ENCODE data around the gene CFAP57. TPM values are rescaled to one million over a fixed set of nuclear protein-coding genes. Genes with fewer than 3 reads are reported as not detected.

Gene CFAP57
- total RNA-seq, 1 donor from 2014 or later, result 0.86 TPM

DNA sequence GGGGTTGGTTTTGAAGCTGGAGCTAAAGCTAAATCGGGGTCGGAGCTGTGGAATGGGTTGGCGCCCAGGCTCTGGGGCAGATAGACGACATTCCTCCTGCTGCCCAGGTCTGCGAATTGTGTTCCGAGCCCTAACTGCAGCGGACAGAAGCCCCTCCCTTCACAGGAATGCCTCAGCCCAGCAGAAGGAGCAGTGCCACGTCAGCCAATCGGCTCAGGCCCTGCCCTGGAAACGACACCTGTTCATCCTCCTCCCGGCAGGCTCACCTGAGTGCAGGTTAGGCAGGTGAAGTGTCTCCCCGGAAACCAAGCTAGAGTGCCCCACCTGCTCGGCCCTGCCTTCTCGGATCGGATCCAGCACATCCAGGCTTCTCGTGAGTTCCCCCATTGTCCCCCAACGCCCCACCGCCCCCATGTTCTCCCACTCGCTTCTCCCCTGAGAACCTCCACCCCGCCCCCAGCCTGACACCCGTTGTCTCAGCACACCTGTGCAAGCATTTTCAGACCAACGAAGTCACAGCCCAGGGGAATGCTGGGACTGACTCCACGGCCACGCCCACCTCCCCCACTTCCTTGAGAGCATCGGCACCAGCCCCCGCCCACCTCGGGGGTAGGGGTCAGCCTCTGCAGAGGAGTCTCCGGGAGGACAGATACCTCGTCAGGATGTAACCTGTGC is 98.4 kb downstream of the CFAP57 start:
- Mint-ChIP-seq H3K27ac (ENCODE audit: unreplicated experiment) (no peak overlapping the region), H3K4me1 (peaks cover 11% of the 10 kb centered on the region), H3K27me3 (ENCODE audit: low read depth) (peaks cover 20% of the 10 kb centered on the region), H3K4me3 (peak overlapping the region; percentile 31), H3K9me3 (peaks cover 5% of the 10 kb centered on the region), H3K36me3 (ENCODE audit: low read depth) (no peaks in the 10 kb centered on the region)
- TF ChIP-seq, protein P1, sequence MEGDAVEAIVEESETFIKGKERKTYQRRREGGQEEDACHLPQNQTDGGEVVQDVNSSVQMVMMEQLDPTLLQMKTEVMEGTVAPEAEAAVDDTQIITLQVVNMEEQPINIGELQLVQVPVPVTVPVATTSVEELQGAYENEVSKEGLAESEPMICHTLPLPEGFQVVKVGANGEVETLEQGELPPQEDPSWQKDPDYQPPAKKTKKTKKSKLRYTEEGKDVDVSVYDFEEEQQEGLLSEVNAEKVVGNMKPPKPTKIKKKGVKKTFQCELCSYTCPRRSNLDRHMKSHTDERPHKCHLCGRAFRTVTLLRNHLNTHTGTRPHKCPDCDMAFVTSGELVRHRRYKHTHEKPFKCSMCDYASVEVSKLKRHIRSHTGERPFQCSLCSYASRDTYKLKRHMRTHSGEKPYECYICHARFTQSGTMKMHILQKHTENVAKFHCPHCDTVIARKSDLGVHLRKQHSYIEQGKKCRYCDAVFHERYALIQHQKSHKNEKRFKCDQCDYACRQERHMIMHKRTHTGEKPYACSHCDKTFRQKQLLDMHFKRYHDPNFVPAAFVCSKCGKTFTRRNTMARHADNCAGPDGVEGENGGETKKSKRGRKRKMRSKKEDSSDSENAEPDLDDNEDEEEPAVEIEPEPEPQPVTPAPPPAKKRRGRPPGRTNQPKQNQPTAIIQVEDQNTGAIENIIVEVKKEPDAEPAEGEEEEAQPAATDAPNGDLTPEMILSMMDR (conservative IDR thresholded peaks at IDR 0.05), result no peak
- DNase-seq (ENCODE audit: low read depth, low spot score), result no peak

DNA sequence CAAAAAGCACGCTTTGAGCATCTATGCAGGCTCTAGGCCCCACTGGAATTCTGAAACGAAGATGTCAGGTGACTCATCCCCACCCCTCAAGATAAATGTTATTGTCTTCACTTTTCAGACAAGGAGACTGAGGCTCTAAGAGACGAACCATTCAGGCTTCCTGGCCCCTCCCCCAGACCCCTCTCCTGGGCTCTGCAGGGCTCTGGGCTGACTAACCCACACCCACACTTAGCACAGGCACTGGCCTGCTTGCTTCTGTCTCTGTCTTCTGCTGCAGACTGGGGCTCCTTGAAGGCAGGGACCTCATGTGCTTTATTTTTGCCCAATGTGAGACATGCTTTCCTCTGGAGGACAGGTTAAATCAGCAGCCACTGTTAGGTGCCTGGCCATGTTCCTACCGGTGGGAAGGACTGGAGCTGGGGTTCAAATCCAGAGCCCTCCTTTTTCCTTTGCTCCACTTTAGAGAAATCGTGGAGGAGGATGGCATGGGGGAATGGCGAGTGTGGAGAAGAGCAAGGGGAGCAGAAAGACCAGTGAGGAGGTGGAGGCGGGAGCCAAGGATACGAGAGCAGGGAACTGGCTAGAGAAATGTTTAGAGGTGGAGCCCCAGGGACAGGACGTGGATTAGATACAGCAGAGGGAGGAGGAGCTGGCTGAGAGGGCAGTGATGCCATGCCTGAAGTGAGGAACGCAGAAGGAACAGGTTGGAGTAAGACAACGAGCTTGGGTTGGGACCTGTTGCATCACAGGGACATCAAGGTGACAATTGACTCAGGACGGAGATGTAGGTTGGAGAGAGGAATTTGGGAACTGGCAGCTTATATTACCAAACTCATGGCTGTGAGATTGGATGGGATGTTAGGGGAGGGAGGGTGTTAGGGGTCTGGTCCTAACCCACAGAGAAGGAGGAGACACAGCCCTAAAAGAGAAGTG is 99.3 kb downstream of the CFAP57 start:
- TF ChIP-seq, protein P1 (conservative IDR thresholded peaks at IDR 0.05), result no peak
- peaks cover 11% of the 10 kb centered on the region for H3K4me1 Mint-ChIP-seq
- DNase-seq (ENCODE audit: low read depth, low spot score), result no peak
- H3K27ac Mint-ChIP-seq (ENCODE audit: unreplicated experiment), result no peak overlapping the region
- no peaks in the 10 kb centered on the region for H3K9me3 Mint-ChIP-seq
- no peaks in the 10 kb centered on the region for H3K36me3 Mint-ChIP-seq (ENCODE audit: low read depth)
- H3K4me3 Mint-ChIP-seq, result no peak overlapping the region
- peaks cover 20% of the 10 kb centered on the region for H3K27me3 Mint-ChIP-seq (ENCODE audit: low read depth)

DNA sequence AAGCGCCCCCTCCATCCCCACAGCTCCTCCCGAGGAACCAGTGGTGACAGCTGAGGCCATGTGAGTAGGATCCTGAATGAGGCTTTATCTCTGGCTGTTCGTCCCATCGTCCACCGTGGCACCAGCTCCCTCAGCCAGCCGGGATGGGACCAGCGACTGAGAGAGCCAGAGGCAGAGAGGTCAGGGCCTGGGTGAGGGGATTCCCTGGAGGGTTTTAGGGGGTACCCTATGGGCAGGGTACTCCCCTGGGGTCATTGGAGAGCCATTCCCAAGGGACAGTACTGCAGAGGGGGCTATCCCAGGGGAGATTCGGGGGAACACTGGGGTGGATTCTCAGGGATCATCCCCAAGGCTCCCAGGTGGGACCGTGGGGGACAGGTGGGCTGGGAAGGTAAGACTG is 100.0 kb downstream of the CFAP57 start:
- no peak for DNase-seq (ENCODE audit: low read depth, low spot score)
- no peaks in the 10 kb centered on the region for H3K36me3 Mint-ChIP-seq (ENCODE audit: low read depth)
- no peak overlapping the region for H3K27ac Mint-ChIP-seq (ENCODE audit: unreplicated experiment)
- TF ChIP-seq, protein P1 (conservative IDR thresholded peaks at IDR 0.05), result no peak
- peaks cover 11% of the 10 kb centered on the region for H3K4me1 Mint-ChIP-seq
- peaks cover 18% of the 10 kb centered on the region for H3K27me3 Mint-ChIP-seq (ENCODE audit: low read depth)
- no peak overlapping the region for H3K4me3 Mint-ChIP-seq
- no peaks in the 10 kb centered on the region for H3K9me3 Mint-ChIP-seq

DNA sequence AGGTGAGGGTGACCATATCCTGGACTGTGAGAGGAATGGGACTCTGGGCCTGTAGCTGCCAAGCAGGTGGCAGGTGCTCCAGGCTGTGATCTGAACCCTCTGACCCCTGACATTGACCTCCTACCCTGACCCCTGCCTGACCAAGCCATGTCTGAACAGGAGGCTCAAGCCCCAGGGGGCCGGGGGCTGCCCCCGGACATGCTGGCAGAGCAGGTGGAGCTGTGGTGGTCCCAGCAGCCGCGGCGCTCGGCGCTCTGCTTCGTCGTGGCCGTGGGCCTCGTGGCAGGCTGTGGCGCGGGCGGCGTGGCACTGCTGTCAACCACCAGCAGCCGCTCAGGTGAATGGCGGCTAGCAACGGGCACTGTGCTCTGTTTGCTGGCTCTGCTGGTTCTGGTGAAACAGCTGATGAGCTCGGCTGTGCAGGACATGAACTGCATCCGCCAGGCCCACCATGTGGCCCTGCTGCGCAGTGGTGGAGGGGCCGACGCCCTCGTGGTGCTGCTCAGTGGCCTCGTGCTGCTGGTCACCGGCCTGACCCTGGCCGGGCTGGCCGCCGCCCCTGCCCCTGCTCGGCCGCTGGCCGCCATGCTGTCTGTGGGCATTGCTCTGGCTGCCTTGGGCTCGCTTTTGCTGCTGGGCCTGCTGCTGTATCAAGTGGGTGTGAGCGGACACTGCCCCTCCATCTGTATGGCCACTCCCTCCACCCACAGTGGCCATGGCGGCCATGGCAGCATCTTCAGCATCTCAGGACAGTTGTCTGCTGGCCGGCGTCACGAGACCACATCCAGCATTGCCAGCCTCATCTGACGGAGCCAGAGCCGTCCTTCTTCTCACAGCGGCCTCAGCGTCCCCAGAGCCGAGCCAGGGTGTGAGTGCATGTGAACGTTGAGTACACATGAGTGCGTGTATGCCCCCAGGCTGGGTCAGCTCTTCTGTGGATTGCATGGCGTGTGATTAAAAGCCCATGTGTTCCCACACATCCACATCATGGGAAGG is 100.7 kb downstream of the CFAP57 start:
- H3K4me1 Mint-ChIP-seq, result peaks cover 11% of the 10 kb centered on the region
- peaks cover 18% of the 10 kb centered on the region for H3K27me3 Mint-ChIP-seq (ENCODE audit: low read depth)
- no peaks in the 10 kb centered on the region for H3K36me3 Mint-ChIP-seq (ENCODE audit: low read depth)
- no peaks in the 10 kb centered on the region for H3K9me3 Mint-ChIP-seq
- TF ChIP-seq, protein P1 (conservative IDR thresholded peaks at IDR 0.05), result no peak
- no peak overlapping the region for H3K4me3 Mint-ChIP-seq
- DNase-seq (ENCODE audit: low read depth, low spot score), result no peak
- peak overlapping the region; percentile 27 for H3K27ac Mint-ChIP-seq (ENCODE audit: unreplicated experiment)

DNA sequence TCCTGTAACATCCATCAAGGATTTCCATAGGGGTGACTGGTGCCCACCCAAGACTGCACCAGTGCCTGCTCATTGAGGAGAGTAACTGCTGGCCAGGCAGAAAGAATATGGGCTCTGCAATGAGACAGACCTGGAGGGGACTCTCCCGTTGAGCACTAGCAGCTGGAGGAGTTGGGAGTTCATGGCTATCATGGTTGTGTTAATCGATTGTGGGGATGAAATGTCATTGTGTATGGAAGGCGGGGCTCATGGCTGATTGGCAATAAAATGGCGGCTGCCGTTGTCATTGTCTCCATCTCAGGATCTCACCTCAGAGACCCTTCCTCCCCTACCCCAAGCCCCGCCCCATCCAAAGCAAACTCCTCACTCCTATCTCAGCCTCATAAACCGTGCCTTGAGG is 101.6 kb downstream of the CFAP57 start:
- peaks cover 11% of the 10 kb centered on the region for H3K4me1 Mint-ChIP-seq
- DNase-seq (ENCODE audit: low read depth, low spot score), result no peak
- no peak overlapping the region for H3K4me3 Mint-ChIP-seq
- TF ChIP-seq, protein P1 (conservative IDR thresholded peaks at IDR 0.05), result no peak
- H3K27me3 Mint-ChIP-seq (ENCODE audit: low read depth), result peaks cover 18% of the 10 kb centered on the region
- H3K27ac Mint-ChIP-seq (ENCODE audit: unreplicated experiment), result no peak overlapping the region
- no peaks in the 10 kb centered on the region for H3K9me3 Mint-ChIP-seq
- no peaks in the 10 kb centered on the region for H3K36me3 Mint-ChIP-seq (ENCODE audit: low read depth)

Data from neural crest cell (in vitro differentiated cells).